AML-193 (cell line): Measurements from ENCODE around the gene LMTK2.
"Not testable (repeated sequence)": the region's sequence is repeated elsewhere in the genome, so short reads cannot be mapped to it uniquely, and the experiment has no call there.

ENCODE experiments used
- DNase-seq, 2 experiments: peaks; one replicate each; lab custom pipeline; 2025; lab: John Stamatoyannopoulos, UW

LMTK2 gene

DNA sequence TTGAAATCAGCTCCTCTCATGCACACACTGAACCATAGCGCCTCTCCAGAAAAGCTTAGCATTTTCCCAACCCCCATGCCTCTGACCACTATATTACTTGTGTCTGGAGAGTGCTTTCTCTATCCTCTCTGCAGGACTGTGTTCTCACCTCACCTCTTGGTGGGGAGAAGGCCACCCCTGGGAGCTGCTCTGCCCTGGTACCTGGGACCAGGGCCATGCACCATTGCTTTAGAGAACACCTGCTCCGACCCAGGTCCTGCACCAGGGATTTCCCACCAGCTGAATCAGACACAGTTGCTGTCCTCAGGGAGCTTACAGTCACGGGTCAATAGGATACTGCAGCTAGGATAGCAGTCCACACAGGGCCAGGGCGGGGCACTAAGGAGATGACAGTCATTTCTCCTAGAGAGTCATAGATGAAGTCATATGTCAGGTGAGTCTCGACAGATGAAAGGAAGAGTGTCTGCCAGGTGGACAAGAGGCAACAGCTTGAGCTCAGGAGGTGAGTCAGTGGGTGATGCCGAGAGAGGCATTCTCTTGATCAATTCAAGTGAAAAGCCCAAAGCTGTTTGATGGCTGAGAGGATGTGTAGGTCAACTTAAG, 619 bp upstream of the LMTK2 start:
- no peak for DNase-seq

DNA sequence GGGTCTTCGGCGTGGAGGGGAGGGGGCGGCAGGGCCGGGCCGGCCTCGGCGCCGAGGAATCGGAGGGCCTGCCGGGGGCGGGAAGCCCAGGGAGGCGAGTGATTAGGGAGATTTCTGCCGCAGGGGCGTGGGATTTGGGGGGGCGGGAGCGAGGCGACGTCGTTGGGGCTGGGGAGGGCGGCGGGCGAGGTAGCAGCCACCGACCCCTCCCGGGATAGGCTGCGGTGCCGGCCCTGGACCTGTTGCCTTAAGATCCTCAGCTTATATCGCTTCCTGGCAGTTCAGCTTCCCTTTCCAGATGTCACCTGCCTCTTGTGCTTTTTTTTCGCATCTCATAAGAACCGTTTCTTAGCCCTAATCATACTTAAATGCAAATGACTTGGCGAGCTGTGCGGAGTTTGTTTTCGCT, 655 bp downstream of the LMTK2 start:
- DNase-seq = peak in 1 of 2 experiments; percentile 2

DNA sequence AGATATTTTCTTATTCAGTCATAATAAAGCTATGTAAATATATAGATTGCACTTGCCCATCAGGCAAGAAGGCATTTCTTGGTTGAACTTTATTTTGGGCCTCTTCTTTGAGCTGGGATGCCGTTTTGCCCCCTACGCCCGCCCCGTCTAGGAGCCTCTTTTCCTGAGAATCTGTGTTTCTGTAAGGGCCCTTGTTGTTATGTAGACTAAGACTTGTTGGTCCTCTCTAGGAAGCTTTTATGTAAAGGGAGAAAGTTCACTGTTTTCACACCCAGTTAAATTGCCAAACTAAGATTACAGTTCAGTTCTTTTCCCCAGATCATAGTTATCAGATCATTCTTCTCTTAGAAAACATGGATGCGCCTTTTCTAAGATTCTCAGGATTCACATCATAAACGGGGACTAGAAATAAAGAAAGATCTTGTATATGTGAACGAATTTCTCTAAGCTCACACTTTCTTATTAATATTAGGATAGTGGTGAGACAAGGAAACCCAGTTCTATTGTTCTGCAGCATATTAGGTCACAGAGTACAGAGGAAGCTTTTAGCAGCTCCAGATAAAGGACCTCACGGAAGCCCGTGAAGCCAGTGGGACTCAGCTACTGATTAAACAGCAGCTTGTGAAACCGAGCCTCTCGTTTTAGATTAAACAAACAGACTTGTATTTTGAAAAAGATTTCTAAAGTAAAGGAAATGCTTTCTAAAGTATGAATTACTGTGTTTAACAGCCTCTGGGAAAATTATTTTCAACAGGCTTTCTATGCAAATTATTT, 3.8 kb downstream of the LMTK2 start:
- DNase-seq = no peak

DNA sequence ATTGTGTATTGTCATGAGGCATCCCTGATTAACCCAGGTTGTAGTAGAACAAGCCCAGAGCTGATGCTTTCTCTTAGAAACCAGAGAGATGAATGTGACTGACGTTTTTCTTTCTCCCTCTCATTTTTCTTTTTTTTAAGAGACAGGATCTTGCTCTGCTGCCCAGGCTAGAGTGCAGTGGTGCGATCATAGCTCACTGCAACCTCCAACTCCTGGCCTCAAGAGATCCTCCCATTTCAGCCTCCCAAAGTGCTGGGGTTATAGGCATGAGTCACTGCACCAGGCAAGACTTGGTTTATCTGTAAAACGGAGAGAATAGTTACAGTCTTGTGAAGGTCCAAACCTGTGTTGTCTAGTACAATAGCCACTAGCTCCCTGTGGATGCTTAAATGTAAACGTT, 5.4 kb downstream of the LMTK2 start:
- DNase-seq = no peak

DNA sequence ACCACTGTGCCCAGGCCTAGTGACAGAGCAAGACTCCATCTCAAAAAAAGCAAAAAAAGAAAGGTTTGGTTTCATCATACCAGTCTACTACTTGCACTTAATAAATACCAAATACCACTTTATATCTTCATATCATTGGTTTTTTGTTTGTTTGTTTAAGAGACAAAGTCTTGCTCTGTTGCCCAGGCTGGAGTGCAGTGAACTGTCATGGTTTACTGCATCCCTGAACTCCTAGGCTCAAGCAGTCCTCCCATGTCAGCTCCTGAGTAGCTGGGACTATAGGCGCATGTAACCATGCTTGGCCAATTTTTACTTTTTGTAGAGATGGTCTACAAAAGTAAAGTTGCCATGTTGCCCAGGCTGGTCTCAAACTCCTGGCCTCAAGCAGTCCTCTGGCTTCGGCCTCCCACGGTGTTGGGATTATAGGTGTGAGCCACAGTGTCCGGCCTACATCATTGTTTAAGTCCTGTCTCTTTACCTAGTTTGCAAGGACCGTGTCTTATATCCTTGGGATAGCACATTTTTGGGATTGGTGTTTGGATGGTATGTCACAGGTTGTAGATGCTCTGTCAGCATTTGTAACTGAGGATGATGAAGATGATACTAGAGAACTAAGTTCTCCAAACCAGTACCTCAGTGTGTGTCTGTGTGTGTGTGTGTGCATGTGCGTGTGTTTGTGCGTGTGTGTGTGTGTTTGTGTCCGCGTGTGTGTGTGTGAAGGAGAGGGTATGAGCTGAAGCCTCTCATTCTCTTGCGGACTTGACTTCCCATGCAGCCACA, 9.3 kb downstream of the LMTK2 start:
- no peak for DNase-seq

DNA sequence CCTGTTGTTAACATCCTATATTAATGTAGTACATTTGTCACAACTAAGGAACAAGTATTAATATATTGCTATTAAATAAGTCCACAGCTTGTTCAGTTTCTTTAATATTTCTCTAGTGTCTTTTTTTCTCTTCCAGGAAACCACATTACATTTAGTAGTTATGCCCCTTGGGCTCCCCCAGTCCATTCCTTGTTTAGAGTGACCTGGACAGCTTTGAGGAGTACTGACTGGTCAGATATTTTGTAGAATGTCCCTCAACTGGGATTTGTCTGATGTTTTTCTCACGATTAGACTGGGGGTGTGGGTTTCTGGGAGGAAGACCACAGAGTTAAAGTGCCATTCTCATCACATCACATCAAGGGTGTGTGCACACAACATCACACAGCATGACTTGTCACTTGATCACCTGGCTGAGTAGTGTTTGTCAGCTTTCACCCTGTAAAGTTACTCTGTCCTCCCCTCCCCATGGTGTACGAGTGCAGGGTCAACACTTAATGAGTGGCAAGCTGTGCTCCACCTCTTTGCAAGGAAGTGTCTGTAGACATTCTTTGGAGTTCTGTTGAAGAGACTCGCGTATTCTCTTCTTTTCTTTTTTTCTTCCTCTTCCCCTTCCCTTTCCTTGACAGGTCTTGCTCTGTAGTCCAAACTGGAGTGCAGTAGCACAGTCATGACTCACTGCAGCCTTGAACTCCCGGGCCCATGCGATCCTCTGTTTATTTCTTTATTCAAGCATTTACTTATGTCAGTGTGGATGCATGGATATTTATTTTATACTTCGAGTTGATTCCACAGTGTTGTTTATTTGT, 10.2 kb downstream of the LMTK2 start:
- no peak for DNase-seq

DNA sequence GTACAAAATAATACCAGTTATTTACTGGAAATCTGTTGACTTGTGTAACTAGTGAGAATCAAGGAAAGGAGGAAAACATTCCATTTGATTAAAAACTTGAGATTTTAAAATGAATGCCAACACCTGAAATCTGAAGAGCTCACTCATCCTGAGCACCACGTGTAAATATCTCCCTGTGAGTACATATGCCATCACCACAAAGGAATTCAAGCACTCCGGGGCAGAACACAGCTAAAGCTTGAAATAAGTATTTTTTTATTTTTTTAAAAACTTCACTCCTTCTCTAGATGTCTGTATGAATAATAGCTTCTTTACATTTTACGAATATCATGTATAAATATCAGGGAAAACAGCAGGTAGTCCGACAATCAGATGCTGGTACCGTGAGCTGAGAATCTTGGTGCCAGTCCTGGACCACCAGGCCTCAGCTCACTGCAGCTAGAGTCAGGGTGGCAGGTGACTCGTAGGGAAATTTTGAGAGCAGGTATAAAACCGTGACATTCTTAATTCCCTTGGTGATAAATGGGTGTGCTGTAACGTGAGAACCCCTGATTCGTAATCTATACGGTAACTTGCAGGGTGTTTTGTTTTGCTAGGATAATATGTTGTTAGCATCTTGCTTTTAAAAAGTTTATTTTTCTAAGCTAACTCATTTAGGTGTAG, 12.7 kb downstream of the LMTK2 start:
- no peak for DNase-seq

DNA sequence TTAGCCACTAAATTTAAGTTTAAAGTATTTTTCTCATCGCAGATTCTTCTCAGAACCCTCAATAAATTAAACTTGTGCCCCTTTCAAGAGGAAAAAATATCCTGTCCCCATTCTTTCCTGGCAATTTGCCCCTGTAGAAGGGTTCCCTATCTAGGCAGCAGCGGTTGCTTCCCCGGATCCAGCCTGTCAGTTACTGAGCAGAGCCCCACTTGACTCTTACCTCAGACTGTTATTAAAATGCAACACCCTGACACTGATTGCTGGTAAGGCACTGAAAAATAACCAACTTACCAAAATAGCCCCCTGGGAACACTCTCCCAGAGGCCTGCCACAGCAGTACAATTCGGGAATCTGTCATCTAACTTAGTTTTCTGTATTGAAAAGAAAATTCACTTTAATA, 13.9 kb downstream of the LMTK2 start:
- DNase-seq = no peak

DNA sequence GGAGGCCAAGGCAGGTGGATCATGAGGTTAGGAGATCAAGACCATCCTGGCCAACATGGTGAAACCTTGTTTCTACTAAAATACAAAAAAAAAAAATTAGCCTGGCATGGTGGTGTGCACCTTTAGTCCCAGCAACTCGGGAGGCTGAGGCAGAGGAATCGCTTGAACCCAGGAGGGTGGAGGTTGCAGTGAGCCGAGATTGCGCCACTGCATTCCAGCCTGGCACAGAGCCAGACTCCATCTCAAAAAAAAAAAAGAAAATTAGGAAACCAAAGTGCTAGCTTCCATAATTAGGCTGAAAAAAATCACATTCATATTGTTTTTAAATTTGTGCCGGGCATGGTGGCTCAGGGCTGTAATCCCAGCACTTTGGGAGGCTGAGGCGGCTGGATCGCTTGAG, 14.7 kb downstream of the LMTK2 start:
- not testable (repeated sequence) for DNase-seq

DNA sequence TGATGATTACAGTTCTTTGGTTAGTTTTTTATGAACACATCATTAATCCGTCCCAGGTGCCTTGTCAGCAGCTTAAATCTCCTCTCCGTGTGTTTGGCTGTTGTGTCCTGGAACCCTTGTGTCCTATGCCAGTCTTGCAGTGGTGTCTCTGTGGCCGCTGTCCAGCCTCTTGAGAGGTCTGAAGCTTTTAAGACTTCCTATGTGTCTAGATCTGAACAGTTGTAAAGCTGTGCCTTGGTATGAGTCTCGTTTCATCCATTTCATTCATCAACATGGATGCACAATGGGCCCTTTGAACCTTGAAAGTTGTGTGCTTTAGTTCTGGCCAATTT, 16.7 kb downstream of the LMTK2 start:
- no peak for DNase-seq

DNA sequence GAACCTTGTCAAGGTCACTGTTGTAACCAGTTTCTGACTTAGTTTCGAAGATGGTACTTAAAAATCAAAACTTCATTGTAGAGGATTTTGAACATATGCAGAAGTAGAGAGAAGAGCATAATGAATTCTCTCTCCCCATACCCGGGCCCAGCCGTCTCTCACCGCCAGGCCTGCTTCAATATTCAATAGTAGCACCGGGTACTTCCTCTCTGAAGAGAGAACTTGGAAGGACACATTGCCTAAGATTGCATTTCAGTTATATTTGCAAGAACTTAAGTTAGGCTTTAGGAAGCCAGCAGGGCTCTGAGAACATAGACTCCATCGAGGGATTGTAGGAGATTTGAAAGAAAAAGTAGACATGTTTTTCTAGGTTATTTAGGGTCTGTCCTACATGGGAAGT, 19.1 kb downstream of the LMTK2 start:
- DNase-seq = peak; percentile 17 to 41

DNA sequence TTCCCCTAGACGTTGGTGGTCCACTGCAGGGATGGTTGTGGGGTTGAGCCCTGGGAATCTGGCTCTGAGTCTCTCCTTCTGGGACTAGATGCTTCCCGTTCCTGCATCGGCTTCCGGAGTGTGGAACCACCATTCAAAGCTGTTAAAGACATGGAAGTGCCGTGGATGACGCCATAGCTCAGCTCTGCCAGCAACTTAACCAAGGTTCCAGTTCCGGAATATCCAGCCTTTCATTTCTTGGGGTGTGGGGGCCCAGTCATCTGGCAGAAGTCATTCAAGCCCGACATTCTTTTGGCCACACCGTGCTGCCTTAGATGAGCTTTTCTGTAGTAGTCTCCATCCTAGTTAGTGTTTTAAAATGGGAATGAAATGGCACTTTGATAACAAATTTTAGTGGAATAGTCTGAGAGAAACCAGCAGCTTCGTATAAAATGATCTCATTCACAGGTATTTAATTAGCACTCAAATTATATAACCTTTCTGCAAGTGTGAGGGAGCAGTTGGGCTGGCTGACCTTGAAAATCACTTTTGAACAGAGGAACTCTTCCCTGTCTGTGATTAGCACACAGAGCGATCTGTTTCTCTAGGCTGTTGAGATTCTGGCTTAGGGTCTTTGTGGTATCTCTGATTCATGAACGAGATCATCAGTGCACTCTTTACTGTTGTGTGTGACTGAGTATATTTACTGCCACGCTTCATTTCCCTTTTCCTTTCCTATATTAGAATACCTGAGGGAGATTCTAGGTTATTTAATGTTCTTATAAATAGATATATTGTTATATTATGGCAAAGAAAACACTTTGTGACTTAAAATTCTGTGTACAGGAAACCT, 19.9 kb downstream of the LMTK2 start:
- no peak for DNase-seq

DNA sequence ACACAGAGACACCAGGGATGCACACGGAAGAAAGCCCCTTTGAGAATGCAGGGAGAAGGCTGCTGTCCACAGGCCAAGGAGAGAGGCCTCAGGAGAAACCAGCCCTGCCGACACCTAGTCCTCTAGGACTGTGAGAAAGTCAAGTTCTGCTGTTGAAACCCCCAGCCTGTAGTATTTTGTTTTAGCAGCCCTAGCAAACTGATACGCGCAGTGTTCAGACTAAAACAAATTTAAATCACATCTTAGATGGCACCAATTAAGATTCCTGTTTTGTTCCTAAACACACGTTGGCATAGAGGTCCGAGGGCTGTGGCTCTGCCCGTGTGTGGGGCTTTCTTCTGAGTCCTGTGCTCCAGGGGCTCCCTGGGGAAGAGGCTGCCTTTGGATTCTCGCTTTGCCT, 21.7 kb downstream of the LMTK2 start:
- DNase-seq = no peak

DNA sequence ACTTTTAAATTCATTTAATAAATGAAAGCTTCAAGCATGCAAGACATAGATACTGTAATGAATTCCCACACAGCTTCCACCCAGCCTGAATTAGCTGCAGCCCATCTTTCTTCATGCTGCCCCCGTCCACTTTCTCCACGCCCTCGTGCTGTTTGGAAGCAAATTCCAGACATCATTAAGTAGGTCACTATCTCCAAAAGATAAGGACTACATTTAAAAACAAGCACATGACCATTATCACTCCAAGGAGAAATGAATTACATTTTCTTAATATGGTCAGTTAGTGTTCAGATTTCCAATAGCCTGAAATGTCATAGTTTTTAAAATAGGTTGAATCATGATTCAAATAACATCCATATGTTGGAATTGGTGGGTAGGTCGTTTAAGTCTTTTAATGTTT, 24.3 kb downstream of the LMTK2 start:
- DNase-seq = no peak

DNA sequence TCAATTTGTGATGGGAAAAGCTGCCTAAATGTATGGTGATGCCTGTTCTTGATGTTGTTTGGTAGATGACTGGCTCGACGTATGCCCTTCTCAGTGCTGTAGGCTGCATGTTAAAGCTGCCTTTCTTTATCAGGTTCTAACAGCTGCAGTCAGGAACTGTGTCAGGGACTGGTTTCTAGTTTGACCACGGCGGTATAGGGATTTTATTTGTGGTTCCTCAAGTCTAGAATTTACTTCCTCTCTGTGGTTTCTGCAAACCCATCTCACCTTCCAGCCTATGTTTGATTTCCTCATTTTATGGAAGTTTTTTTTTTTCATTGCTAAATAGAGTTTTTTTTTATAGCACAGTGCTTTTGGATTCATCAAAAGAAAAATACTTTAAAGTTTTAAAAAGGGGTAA, 26.5 kb downstream of the LMTK2 start:
- peak; percentile 92 to 95 for DNase-seq

DNA sequence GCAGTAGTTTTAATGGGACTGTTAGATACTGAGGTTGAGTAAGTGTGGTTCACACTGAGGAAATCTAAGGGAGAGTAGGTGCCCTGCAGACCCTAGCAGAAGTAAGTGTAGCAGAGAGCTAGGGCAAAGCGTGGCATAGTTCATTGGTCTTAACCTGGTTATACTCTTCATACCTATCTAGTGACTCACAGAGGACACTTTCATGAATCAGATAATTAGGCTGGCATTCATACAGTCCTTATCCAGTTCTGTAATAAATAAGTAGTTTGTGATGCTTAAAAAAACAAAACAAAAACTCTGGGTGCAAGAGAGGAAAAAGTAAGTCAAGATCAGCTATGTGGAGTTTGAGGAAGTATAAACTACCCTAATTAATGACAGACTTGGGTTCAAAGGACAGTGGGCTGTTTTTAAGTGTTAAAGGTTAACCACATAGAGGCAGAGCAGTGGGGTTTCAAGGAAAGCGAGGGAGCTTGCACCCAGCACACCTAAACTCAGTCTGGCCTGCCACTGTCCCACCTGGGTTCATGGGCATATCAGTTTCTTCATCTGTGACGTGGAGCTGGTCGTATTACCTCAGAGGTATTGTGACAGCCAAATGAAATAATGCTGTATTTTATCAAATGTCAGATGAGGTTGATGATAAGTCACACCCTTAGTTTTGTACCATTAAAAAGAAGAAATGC, 27.1 kb downstream of the LMTK2 start:
- no peak for DNase-seq

DNA sequence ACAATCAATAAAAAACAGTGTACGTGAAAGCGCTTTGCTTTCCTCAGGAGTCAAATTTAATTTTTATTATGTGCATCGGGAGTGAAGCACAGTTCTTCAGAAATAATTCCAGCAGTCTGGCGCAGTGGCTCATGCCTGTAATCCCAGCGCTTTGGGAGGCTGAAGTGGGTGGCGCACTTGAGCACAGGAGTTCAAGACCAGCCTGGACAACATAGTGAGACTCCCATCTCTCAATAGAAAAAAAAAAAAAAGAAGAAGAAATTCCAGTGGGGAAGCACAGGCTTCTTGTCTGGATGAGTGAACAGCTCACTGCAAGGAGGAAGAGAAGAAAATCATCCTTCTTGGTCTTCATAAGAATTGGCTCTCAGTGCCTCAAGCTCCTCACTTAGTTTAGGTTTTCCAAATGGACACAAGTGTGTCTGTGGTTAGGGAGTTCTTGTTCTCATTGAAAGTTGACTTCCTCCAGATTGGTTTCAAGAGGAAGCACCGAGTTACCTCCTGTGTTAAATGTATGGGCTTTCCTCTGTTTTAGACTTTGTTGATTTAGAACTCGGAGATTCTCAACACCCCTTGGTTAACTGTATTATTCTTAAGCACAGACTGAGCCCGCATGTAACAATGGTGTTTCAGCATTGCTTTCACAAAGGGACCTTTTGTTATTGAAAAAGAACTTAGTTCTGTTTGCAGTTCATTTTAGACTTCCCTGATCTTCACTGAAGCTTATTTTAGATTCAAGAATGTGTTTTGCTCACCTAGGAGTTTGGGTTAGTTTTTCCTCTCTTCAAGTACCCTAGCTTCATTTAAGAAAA, 28.0 kb downstream of the LMTK2 start:
- DNase-seq = no peak

DNA sequence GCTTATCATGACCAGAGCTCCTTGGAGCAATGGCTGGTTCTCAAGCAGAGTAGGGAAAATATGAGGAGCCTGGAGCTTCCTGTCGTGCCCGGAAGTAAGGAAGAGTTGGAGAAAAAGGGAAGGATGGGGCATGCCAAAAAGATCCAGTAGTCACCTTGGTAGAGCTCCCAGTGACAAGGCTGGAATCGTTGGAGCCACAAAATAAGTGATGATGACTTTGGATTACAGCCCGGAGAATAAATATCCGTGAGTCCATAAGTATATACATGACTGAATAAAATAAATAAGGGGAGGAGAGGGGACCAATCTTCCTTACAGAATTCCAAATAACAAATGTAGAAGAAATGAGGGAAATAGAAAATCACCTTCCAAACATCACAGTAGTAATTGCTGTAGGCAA, 29.3 kb downstream of the LMTK2 start:
- DNase-seq = no peak

DNA sequence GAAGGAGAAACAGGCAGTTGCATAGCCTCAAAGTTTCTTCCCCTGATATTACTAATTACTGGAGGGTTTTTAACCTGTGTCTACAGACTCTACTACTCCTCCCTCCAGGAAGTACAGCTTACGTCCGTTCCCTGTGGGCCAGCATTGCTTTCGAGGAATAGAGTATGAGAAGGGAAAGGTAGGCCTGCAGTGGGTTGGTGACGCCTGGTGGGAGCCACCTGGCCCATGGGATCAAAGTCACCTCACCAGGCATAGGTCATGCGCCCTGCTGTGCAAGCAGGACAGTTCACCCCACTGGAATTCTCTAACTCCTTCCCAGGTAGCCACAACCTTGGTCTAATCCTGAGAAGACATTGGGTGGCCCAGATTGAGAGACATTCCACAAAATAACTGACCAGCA, 29.8 kb downstream of the LMTK2 start:
- DNase-seq = no peak
